ENCODE data around the gene SNTG2. TPM values are rescaled to one million over a fixed set of nuclear protein-coding genes. Genes with fewer than 3 reads are reported as not detected.

SNTG2 gene
- total and polyA plus RNA-seq, 2 of the 13 experiments (the other 11 are each of a cell fraction or from before 2014, with no cell fraction given): not detected

GRCh38 chr2:1147873-1148612 lies 197.4 kb downstream of the SNTG2 start:
- in situ Hi-C loops (cut with HindIII; ENCODE audit: extremely low pct_ligation_motif_present, low pct_unique_long_range_greater_than_20kb) (loop anchor here (25.0 kb wide), 2 partner anchors 389 to 436 kb away; no protein-coding TSS in a partner anchor), intact Hi-C loops (cut with micrococcal nuclease; ENCODE audit: unreplicated experiment) (loop anchor here (5.0 kb wide), 1 partner anchor 399 kb away; no protein-coding TSS in a partner anchor)
- Histone ChIP-seq H2AFZ (ENCODE audit: low read length) (no peak overlapping the region), H3K79me2 (ENCODE audit: insufficient read depth, low read length) (no peaks in the 10 kb centered on the region), H3K4me2 (ENCODE audit: low read depth, low read length) (no peak overlapping the region), H4K20me1 (ENCODE audit: insufficient read depth, low read length) (no peaks in the 10 kb centered on the region), H3K27me3 (ENCODE audit: control insufficient read depth in 1 of 2, insufficient read depth in 2 of 2, low read length in 2 of 2) (peaks cover 0 to 4% of the 10 kb centered on the region in 2 experiments; a peak in 1 of 5 replicates), H3K4me1 (ENCODE audit: insufficient read depth, low read length) (no peaks in the 10 kb centered on the region), H3K36me3 (replicated peaks in 1 of 2; ENCODE audit: control insufficient read depth in 1 of 2, insufficient read depth in 2 of 2, low read length in 2 of 2) (no peaks in the 10 kb centered on the region), H3K27ac (ENCODE audit: extremely low read length, insufficient read depth, low read length) (no peak overlapping the region), H3K9me3 (ENCODE audit: low read length) (no peaks in the 10 kb centered on the region), H3K4me3 (replicated peaks in 1 of 3; ENCODE audit: insufficient read depth in 1 of 3, low read depth in 2 of 3, low read length in 3 of 3) (no peak overlapping the region), H3K9ac (ENCODE audit: insufficient read depth, low read depth, low read length) (no peak overlapping the region)
- POLR2A ChIA-PET: no interaction called here
- CTCF ChIA-PET (ENCODE audit: low intra/inter-chr PET ratio, low total read pairs): no interaction called here
- no peak for DNase-seq (ENCODE audit: low spot score)
- no TSS peak for BruUV-seq (replicated peaks)
- peak; percentile 39; the same call in 1 of the 3 replicates for ATAC-seq
- FAIRE-seq: no peak
- WGBS (ENCODE audit: low lambda C conversion rate): 0% methylated on average over 5 of the region's 5 CpGs
- TF ChIP-seq FOXM1 (CRISPR knock-in tag; IDR thresholded peaks at IDR 0.05) (no peak), HNRNPK (IDR thresholded peaks at IDR 0.05; ENCODE audit: low read depth, low read length, poor library complexity, severe bottlenecking) (no peak), ZNF781 (CRISPR knock-in tag; IDR thresholded peaks at IDR 0.05; ENCODE audit: borderline replicate concordance, not compliant biosample characterization) (no peak), ZNF557 (CRISPR knock-in tag; IDR thresholded peaks at IDR 0.05) (no peak), FOXJ3 (CRISPR knock-in tag; IDR thresholded peaks at IDR 0.05; ENCODE audit: borderline replicate concordance) (no peak), ATF5 (CRISPR knock-in tag; IDR thresholded peaks at IDR 0.05; ENCODE audit: low read depth) (no peak)
